ENCODE measurements around the gene SCGB3A1. TPM values are rescaled to one million over a fixed set of nuclear protein-coding genes. Genes with fewer than 3 reads are reported as not detected.

SCGB3A1 gene
- total RNA-seq, 2 donors from 2014 or later: 32.2 to 412 TPM

- no peak overlapping the region for H3K4me3 ChIP-seq
- no peak for DNase-seq (ENCODE audit: low spot score)
- H3K36me3 ChIP-seq: no peaks in the 10 kb centered on the region
- intact Hi-C loops (cut with DNase I): no loop called here
- no peaks in the 10 kb centered on the region for H3K27me3 ChIP-seq (replicated peaks; ENCODE audit: insufficient read depth)
- H3K4me1 ChIP-seq (replicated peaks): no peaks in the 10 kb centered on the region
- H3K9me3 ChIP-seq: no peaks in the 10 kb centered on the region
- no peak for TF ChIP-seq POLR2A (IDR thresholded peaks at IDR 0.05)
- no peak for TF ChIP-seq CTCF (IDR thresholded peaks at IDR 0.05)
- TF ChIP-seq POLR2AphosphoS5 (IDR thresholded peaks at IDR 0.05): no peak
- 85% methylated on average over 10 of the region's 12 CpGs for WGBS
- no peak overlapping the region for H3K27ac ChIP-seq
Measured at GRCh38 chr5:180627386-180628120, 36.3 kb upstream of the SCGB3A1 start.

GRCh38 chr5:180626661-180627385 lies 35.5 kb upstream of the SCGB3A1 start:
- H3K4me3 ChIP-seq: no peak overlapping the region
- intact Hi-C loops (cut with DNase I): no loop called here
- 77% methylated on average over 15 of the region's 15 CpGs for WGBS
- TF ChIP-seq POLR2A (IDR thresholded peaks at IDR 0.05) (no peak), POLR2AphosphoS5 (IDR thresholded peaks at IDR 0.05) (no peak), CTCF (IDR thresholded peaks at IDR 0.05) (no peak)
- no peaks in the 10 kb centered on the region for H3K27me3 ChIP-seq (replicated peaks; ENCODE audit: insufficient read depth)
- H3K9me3 ChIP-seq: no peaks in the 10 kb centered on the region
- H3K4me1 ChIP-seq (replicated peaks): no peaks in the 10 kb centered on the region
- no peak overlapping the region for H3K27ac ChIP-seq
- DNase-seq (ENCODE audit: low spot score): no peak
- H3K36me3 ChIP-seq: no peaks in the 10 kb centered on the region

GRCh38 chr5:180625791-180626660 lies 34.7 kb upstream of the SCGB3A1 start:
- Histone ChIP-seq H3K4me3 (no peak overlapping the region), H3K4me1 (replicated peaks) (no peaks in the 10 kb centered on the region), H3K27me3 (replicated peaks; ENCODE audit: insufficient read depth) (no peaks in the 10 kb centered on the region), H3K9me3 (no peaks in the 10 kb centered on the region), H3K36me3 (no peaks in the 10 kb centered on the region), H3K27ac (no peak overlapping the region)
- no peak for TF ChIP-seq CTCF (IDR thresholded peaks at IDR 0.05)
- no peak for TF ChIP-seq POLR2AphosphoS5 (IDR thresholded peaks at IDR 0.05)
- no peak for TF ChIP-seq POLR2A (IDR thresholded peaks at IDR 0.05)
- 88% methylated on average over 24 of the region's 25 CpGs for WGBS
- DNase-seq (ENCODE audit: low spot score): no peak
- intact Hi-C loops (cut with DNase I): no loop called here

- WGBS: 85% methylated on average over 10 of the region's 10 CpGs
- H3K36me3 ChIP-seq: no peaks in the 10 kb centered on the region
- no peaks in the 10 kb centered on the region for H3K9me3 ChIP-seq
- intact Hi-C loops (cut with DNase I): no loop called here
- H3K4me1 ChIP-seq (replicated peaks): no peaks in the 10 kb centered on the region
- H3K27me3 ChIP-seq (replicated peaks; ENCODE audit: insufficient read depth): no peaks in the 10 kb centered on the region
- no peak overlapping the region for H3K4me3 ChIP-seq
- DNase-seq (ENCODE audit: low spot score): no peak
- no peak overlapping the region for H3K27ac ChIP-seq
- no peak for TF ChIP-seq CTCF (IDR thresholded peaks at IDR 0.05)
- no peak for TF ChIP-seq POLR2A (IDR thresholded peaks at IDR 0.05)
Measured at GRCh38 chr5:180625125-180625790, 34.0 kb upstream of the SCGB3A1 start.

All from prostate gland (tissue), 2 donors.